DOHH2 (cell line): Measurements from ENCODE around the gene SART3.

ENCODE experiments used
- H3F3A ChIP-seq: fragments of 200-600 bp; sonication (generic), shearing (Covaris generic); 2 replicates; pipeline ENCODE4 v1.6.0; 2016; ENCODE audit warnings: antibody characterized with exemption, mild to moderate bottlenecking; ENCODE audit not compliant: control insufficient read depth, insufficient read depth
- H3K27ac ChIP-seq: fragments of 200-600 bp; sonication (generic); 2 replicates; pipeline ENCODE4 v1.5.1; 2014; ENCODE audit warnings: low read depth, mild to moderate bottlenecking, low read length, moderate library complexity
- H3K27me3 ChIP-seq: fragments of 200-600 bp; sonication (generic); 2 replicates; pipeline ENCODE4 v1.6.1; 2014; ENCODE audit warnings: mild to moderate bottlenecking, low read length, mixed read lengths; ENCODE audit not compliant: control insufficient read depth
- H3K36me3 ChIP-seq: fragments of 200-600 bp; sonication (generic); 2 replicates; pipeline ENCODE4 v1.6.1; 2014; ENCODE audit warnings: mild to moderate bottlenecking, low read length, moderate library complexity, mixed read lengths; ENCODE audit not compliant: control insufficient read depth
- H3K4me1 ChIP-seq: fragments of 200-600 bp; sonication (generic); 2 replicates; pipeline ENCODE4 v1.6.1; 2014; ENCODE audit warnings: mild to moderate bottlenecking, low read length, mixed read lengths; ENCODE audit not compliant: control insufficient read depth
- H3K4me2 ChIP-seq: fragments of 200-600 bp; sonication (generic); 2 replicates; pipeline ENCODE4 v1.6.0; 2014; ENCODE audit warnings: mild to moderate bottlenecking, low read length, moderate library complexity
- H3K4me3 ChIP-seq: fragments of 200-600 bp; sonication (generic); 2 replicates; pipeline ENCODE4 v1.5.1; 2014; ENCODE audit warnings: mild to moderate bottlenecking, low read length, mixed read lengths
- H3K79me2 ChIP-seq: fragments of 200-600 bp; sonication (generic); 2 replicates; pipeline ENCODE4 v1.6.1; 2014; ENCODE audit warnings: mild to moderate bottlenecking, low read length, mixed read lengths; ENCODE audit not compliant: control insufficient read depth
- H3K9me2 ChIP-seq: fragments of 200-600 bp; sonication (generic); replicated peaks from 2 replicates; pipeline ENCODE4 v1.6.1; 2014; ENCODE audit warnings: mild to moderate bottlenecking, low read length, mixed read lengths; ENCODE audit not compliant: control insufficient read depth
- H3K9me3 ChIP-seq: fragments of 200-600 bp; sonication (generic); 2 replicates; pipeline ENCODE4 v1.6.1; 2014; ENCODE audit warnings: antibody characterized with exemption, low read length, mixed read lengths; ENCODE audit not compliant: control insufficient read depth, insufficient read depth
- H4K20me1 ChIP-seq: fragments of 200-600 bp; sonication (generic); 2 replicates; pipeline ENCODE4 v1.6.0; 2014; ENCODE audit warnings: low read depth, mild to moderate bottlenecking, antibody characterized with exemption, low read length, moderate library complexity; ENCODE audit not compliant: control insufficient read depth, insufficient read depth
- EZH2phosphoT487 ChIP-seq: fragments of 200-600 bp; sonication (generic); IDR thresholded peaks from 2 replicates; pipeline ENCODE4 v1.6.1; 2017; ENCODE audit warnings: borderline replicate concordance, mild to moderate bottlenecking, antibody characterized with exemption, low read length, moderate library complexity, mixed read lengths
- TF ChIP-seq, protein P1 (sequence below): fragments of 200-600 bp; sonication (generic); IDR thresholded peaks from one replicate; pipeline ENCODE4 v1.5.1; 2014; ENCODE audit warnings: antibody characterized with exemption, mild to moderate bottlenecking, low read depth, low read length; ENCODE audit not compliant: poor library complexity, severe bottlenecking

SART3 gene

DNA sequence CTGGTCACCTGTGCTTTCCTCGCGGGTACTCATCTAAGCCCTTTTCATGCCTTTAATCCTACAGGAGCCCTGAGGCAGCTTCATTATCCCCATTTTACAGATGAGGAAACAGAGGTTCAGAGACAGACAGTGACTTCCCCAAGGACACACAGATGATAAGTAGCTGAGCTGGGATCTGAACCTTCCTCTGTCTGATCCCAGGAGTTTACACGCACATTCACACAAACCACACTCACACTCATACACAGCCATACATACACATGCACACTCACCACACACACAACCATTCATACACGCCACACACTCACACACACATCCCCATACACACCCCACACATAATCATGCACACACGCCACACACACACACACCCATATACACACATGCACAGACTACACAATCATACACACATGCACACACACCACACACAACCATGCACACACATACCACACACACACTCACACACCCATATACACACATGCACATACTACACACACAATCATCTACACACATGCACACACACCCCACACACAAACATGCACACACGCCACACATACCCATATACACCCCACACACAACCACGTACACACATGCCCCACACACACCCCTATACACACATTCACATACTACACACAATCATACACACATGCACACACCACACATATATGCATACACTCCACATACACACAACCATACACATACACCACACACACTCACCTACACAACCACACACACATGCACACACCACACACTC lies 34.2 kb upstream of the SART3 start:
- H4K20me1 ChIP-seq = no peaks in the 10 kb centered on the region
- H3K9me3 ChIP-seq = no peaks in the 10 kb centered on the region
- no peaks in the 10 kb centered on the region for H3K79me2 ChIP-seq
- no peaks in the 10 kb centered on the region for H3K9me2 ChIP-seq
- no peaks in the 10 kb centered on the region for H3K4me1 ChIP-seq
- TF ChIP-seq EZH2phosphoT487 = no peak
- TF ChIP-seq, protein P1, sequence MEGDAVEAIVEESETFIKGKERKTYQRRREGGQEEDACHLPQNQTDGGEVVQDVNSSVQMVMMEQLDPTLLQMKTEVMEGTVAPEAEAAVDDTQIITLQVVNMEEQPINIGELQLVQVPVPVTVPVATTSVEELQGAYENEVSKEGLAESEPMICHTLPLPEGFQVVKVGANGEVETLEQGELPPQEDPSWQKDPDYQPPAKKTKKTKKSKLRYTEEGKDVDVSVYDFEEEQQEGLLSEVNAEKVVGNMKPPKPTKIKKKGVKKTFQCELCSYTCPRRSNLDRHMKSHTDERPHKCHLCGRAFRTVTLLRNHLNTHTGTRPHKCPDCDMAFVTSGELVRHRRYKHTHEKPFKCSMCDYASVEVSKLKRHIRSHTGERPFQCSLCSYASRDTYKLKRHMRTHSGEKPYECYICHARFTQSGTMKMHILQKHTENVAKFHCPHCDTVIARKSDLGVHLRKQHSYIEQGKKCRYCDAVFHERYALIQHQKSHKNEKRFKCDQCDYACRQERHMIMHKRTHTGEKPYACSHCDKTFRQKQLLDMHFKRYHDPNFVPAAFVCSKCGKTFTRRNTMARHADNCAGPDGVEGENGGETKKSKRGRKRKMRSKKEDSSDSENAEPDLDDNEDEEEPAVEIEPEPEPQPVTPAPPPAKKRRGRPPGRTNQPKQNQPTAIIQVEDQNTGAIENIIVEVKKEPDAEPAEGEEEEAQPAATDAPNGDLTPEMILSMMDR = no peak
- no peaks in the 10 kb centered on the region for H3K27me3 ChIP-seq
- no peak overlapping the region for H3K27ac ChIP-seq
- no peaks in the 10 kb centered on the region for H3F3A ChIP-seq
- H3K4me3 ChIP-seq = no peak overlapping the region
- H3K4me2 ChIP-seq = no peak overlapping the region
- H3K36me3 ChIP-seq = no peaks in the 10 kb centered on the region

DNA sequence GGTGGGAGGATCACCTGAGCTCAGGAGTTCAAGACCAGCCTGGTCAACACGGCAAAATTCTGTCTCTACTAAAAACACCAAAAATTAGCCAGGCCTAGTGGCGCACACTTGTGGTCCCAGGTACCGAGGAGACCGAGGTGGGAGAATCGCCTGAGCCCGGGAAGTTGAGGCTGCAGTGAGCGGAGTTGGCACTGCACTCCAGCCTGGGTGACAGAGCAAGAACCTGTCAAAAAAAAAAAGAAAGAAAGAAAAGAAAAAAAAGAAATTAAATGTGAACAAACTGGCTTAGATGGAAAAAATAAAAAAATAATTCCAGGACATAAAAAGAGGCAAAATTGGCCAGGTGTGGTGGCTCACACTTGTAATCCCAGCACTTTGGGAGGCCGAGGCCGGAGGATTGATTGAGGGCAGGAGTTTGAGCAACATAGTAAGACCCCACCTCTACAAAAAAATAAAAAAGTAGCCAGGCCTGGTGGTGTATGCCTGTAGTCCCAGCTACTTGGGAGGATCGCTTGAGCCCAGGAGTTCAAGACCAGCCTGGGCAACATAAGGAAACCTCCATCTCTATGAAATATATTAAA lies 33.4 kb upstream of the SART3 start:
- Histone ChIP-seq H3K27me3 (no peaks in the 10 kb centered on the region; the same call in 1 of the 2 replicates), H3K36me3 (no peaks in the 10 kb centered on the region), H3K4me3 (no peak overlapping the region), H3K79me2 (no peaks in the 10 kb centered on the region), H3K9me2 (no peaks in the 10 kb centered on the region), H4K20me1 (no peaks in the 10 kb centered on the region), H3K4me2 (no peak overlapping the region), H3K4me1 (no peaks in the 10 kb centered on the region), H3K27ac (no peak overlapping the region), H3K9me3 (no peaks in the 10 kb centered on the region), H3F3A (no peaks in the 10 kb centered on the region)
- no peak for TF ChIP-seq EZH2phosphoT487
- TF ChIP-seq, protein P1 = no peak

DNA sequence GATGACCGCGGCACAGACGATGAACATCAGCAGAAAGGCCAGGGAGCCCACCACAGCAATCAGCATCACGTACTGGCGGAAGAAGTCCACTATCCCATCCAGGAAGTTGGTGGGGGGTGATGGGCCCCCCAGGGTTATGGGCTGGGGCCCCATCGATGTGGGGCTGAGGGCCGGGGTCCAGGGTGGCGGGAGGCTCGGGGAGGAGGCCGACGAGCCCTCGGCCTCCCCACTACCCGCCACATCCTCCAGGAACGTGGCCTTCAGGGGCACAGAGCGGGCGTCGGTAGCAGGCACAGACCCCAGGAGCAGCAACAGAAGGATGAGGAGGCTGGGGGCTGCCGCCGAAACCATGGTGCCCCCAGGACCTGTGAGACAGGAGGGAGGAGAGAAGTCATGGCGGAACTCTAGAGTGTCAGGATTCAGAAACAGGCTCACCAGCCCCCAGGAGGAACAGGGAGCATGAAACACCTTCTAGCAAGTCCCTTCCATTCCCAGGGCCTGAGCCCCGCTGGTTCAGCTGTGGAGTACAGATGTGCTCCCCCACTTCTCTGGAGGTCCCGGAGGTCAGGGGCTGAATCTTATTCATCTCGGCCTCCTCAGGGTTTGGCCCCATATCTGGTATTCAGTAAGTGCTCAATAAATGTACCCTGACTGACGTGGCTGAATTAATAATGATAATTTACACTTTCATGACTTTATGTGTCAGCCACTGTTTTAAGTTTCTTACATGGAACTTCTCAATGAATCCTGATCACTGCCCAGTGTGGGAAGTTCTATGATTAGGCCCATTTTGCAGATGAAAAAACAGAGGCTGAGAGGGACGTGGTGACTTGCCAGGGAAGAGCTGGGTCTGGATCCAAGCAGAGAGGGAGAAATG lies 31.3 kb upstream of the SART3 start:
- Histone ChIP-seq H3K9me2 (no peaks in the 10 kb centered on the region), H3F3A (no peaks in the 10 kb centered on the region), H3K36me3 (no peaks in the 10 kb centered on the region), H3K9me3 (no peaks in the 10 kb centered on the region), H4K20me1 (no peaks in the 10 kb centered on the region), H3K4me1 (no peaks in the 10 kb centered on the region), H3K27me3 (no peaks in the 10 kb centered on the region; the same call in 1 of the 2 replicates), H3K27ac (no peak overlapping the region), H3K4me3 (no peak overlapping the region), H3K4me2 (no peak overlapping the region), H3K79me2 (no peaks in the 10 kb centered on the region)
- TF ChIP-seq EZH2phosphoT487 = no peak
- TF ChIP-seq, protein P1 = no peak
